Measurements from ENCODE around the gene OAS3.
"Not testable (repeated sequence)": the region's sequence is repeated elsewhere in the genome, so short reads cannot be mapped to it uniquely, and the experiment has no call there.

OAS3 gene

DNA sequence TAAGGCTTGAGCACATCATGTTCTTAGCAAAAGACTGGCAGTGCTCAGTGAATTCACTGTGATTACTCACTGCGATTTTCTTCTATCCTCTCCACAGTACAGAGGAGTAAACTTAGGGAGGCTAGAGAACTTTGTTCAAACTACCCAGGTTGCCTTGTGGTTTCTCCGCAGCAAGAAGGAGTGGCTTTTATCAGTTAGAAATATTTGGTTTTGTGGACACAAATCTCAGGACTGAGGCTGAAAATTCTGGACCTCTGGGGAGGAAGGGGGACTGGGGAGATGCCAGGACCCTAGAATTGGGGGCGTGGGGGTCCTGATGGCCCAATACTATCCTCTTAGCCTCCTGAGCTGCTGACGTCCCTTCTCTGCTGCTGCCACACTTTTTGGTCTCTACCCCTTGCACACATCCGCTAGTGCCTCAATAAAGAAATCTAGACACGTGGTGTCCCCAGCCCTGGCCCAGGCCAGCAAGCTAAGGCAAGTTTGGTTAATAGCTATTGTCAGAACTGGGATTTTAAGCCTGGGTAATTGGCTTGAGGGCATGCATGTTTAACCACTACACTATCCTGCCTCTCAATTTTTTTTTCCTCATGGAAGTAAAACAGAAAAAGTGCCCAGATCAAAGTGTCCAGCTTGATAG, 40.9 kb downstream of the OAS3 start:
- H3K4me1 Mint-ChIP-seq, result peaks cover 59% of the 10 kb centered on the region
- H3K27ac Mint-ChIP-seq, result peak overlapping the region; percentile 98
- peak overlapping the region; percentile 88 for H3K4me3 Mint-ChIP-seq
- peaks cover 11% of the 10 kb centered on the region for H3K36me3 Mint-ChIP-seq
- H3K27me3 Mint-ChIP-seq, result no peaks in the 10 kb centered on the region
- peaks cover 5% of the 10 kb centered on the region for H3K9me3 Mint-ChIP-seq

- Mint-ChIP-seq H3K9me3 (peaks cover 18% of the 10 kb centered on the region), H3K36me3 (peaks cover 23% of the 10 kb centered on the region), H3K4me3 (peak overlapping the region; percentile 88), H3K27me3 (no peaks in the 10 kb centered on the region), H3K27ac (peak overlapping the region; percentile 75), H3K4me1 (peaks cover 74% of the 10 kb centered on the region)
Observed at GRCh38 chr12:112980491-112981158, 42.4 kb downstream of the OAS3 start.

DNA sequence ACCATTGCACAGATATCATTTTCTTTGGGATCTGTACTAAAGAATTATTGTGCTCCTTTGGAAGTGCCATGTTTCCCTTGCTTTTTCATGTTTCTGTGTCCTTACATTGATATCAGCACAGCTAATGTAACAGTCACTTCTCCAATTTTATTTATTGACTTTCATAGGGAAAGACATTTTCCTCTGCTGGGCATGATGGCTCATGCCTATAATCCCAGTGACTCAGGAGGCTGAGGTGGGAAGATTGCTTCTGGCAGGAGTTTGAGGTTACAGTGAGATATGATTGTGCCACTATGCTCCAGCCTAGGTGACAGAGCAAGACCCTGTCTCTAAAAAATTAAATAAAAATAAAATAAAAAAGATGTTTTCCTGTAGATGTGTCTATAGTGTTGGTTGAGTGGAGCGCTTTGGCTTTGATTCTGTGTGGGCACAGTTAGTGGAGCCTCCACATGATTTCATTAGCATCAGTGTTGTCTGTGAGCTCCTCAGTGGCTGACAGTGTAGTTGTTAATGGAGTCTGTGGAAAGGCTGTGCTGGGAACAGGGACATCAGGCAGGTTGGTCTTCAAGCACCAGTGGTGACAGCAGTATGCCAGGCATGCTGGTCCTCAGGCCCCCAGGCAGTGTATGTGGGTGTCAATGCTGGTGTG, 47.5 kb downstream of the OAS3 start:
- H3K9me3 Mint-ChIP-seq, result peaks cover 18% of the 10 kb centered on the region
- peak overlapping the region; percentile 9 for H3K4me3 Mint-ChIP-seq
- no peaks in the 10 kb centered on the region for H3K27me3 Mint-ChIP-seq
- peak overlapping the region; percentile 95 for H3K27ac Mint-ChIP-seq
- peaks cover 88% of the 10 kb centered on the region for H3K4me1 Mint-ChIP-seq
- H3K36me3 Mint-ChIP-seq, result peaks cover 49% of the 10 kb centered on the region

DNA sequence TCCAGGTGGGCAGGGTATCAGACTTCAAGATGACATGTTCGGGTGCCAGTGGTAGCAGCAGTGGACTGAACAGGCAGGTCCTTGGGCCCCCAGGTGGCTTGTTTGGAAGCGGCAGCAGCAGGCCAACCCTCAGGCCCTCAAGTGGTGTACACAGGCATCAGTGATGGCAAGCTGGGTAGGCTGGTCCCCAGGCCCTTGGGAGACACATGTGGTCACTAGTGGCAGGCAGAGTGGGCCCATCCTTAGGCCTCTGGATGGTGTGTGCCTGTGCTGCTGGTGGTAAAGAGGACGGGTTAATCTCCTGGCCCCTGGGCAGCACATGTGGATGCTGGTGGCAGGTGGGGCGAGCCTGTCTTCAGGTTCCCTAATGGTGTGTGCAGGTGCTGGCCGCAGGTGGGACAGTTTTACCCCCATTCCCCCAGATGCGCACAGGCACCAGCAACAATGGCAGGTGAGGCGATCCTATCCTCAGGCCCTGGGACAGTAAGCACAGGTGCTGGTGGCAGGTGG, 48.1 kb downstream of the OAS3 start:
- H3K27ac Mint-ChIP-seq, result peak overlapping the region; percentile 90
- H3K36me3 Mint-ChIP-seq, result peaks cover 52% of the 10 kb centered on the region
- peaks cover 82% of the 10 kb centered on the region for H3K4me1 Mint-ChIP-seq
- no peak overlapping the region for H3K4me3 Mint-ChIP-seq
- no peaks in the 10 kb centered on the region for H3K27me3 Mint-ChIP-seq
- peaks cover 18% of the 10 kb centered on the region for H3K9me3 Mint-ChIP-seq

GRCh38 chr12:112987561-112987960, 49.3 kb downstream of the OAS3 start:
- H3K27ac Mint-ChIP-seq, result peak overlapping the region; percentile 63
- H3K4me1 Mint-ChIP-seq, result peaks cover 71% of the 10 kb centered on the region
- H3K9me3 Mint-ChIP-seq, result peaks cover 16% of the 10 kb centered on the region
- no peak overlapping the region for H3K4me3 Mint-ChIP-seq
- no peaks in the 10 kb centered on the region for H3K27me3 Mint-ChIP-seq
- peaks cover 47% of the 10 kb centered on the region for H3K36me3 Mint-ChIP-seq

DNA sequence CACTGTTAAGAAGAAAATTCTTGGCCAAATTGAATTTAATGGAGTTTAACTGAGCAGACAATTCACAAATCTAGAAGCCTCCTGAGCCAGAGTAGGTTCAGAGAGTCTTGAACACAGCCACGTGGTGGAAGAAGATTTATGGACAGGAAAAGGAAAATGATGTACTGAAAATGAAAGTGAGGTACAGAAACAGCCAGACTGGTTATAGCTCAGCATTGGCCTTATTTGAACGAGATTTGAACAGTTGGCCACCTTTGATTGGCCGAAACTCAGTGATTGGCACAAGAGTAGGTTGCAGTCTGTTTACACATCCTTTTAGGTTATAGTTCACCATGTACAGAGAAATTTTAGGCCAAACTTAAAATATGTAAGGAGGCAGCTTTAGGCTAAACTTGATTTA, 50.0 kb downstream of the OAS3 start:
- Mint-ChIP-seq H3K4me1 (peaks cover 71% of the 10 kb centered on the region), H3K36me3 (peaks cover 43% of the 10 kb centered on the region), H3K27me3 (no peaks in the 10 kb centered on the region), H3K27ac (peak overlapping the region; percentile 93), H3K4me3 (peak overlapping the region; percentile 43), H3K9me3 (peaks cover 14% of the 10 kb centered on the region)

DNA sequence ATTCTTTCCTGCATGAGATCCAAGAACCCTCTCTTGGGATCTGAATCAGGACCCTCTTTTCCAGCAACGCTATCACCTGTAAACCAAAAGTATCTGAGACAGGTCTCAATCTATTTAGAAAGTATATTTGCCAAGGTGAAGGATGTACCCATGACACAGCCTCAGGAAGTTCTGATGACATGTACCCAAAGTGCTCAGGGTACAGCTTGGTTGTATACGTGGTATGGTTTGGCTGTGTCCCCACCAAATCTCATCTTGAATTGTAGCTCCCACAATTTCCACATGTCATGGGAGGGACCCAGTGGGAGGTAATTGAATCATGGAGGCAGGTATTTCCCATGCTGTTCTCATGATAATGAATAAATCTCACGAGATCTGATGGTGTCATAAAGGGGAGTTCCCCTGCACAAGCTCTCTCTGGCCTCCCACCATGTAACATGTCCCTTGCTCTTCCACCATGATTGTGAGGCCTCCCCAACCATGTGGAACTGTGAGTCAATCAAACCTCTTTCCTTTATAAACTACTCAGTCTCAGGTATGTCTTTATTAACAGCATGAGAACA, 50.6 kb downstream of the OAS3 start:
- Mint-ChIP-seq H3K36me3 (peaks cover 43% of the 10 kb centered on the region), H3K4me1 (peaks cover 68% of the 10 kb centered on the region), H3K4me3 (peak overlapping the region; percentile 28), H3K9me3 (peaks cover 14% of the 10 kb centered on the region), H3K27ac (peak overlapping the region; percentile 93)
- H3K27me3 Mint-ChIP-seq, result not testable (repeated sequence)

DNA sequence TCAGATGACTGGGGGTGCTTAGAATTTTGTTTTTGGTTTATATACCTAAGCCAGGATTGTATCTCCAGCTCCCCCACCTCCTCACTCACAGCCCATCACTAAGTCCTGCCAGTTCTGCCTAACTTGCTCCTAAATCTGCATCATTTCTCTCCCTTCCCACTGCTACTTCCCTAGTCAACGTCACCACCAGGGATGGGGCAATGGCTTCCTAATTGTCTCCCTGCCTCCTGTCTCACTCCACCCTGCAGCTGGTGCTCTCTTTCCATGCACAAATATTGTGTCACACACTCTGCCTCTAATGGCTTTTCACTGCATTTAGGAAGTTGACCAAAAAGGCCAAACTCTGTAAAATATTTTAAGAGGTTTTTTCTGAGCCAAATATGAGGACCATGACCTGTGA, 51.5 kb downstream of the OAS3 start:
- peaks cover 60% of the 10 kb centered on the region for H3K4me1 Mint-ChIP-seq
- H3K36me3 Mint-ChIP-seq, result peaks cover 38% of the 10 kb centered on the region
- peaks cover 7% of the 10 kb centered on the region for H3K9me3 Mint-ChIP-seq
- no peak overlapping the region for H3K4me3 Mint-ChIP-seq
- H3K27ac Mint-ChIP-seq, result peak overlapping the region; percentile 86
- no peaks in the 10 kb centered on the region for H3K27me3 Mint-ChIP-seq

DNA sequence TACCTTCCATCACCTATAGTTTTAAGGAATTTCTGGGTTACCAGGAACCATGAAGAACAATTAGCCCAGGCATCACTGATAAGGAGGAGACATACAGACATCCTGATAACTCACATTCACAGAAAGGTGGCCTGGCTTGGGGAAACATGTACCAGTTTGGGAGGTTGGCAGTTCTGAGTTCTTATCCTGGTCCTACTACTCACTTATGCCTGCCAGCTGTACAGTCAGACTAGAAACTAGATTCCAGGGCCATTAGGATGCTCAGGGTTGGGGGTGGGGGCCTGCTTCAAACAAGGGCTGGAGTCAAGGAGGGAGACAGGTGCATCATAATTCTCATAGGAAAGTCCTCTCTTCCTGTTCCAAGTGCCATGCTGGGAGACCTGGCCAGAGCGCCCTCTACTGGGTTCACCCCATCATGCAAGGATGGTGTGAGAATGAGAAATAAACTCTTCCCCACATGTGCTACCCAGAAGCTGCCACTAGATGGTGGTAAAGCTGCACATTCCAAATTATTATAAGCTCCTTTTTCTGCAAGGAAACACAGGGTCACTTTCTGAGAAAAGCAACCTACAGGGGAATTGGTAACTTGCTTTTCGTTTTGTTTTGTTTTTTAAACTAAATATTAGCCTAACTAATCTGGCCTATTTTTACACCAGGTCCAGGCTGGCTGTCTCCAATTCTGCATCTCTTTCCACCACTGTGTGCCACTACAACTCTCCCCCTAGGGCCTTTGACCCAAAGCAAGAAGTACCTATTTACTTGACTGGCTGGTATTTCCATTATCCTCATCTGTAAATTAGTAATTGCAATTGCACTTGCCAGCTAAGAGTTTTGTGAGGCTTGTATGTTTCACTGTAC, 54.5 kb downstream of the OAS3 start:
- H3K4me1 Mint-ChIP-seq, result peaks cover 44% of the 10 kb centered on the region
- H3K9me3 Mint-ChIP-seq, result no peaks in the 10 kb centered on the region
- H3K4me3 Mint-ChIP-seq, result no peak overlapping the region
- H3K27ac Mint-ChIP-seq, result peak overlapping the region; percentile 6
- peaks cover 41% of the 10 kb centered on the region for H3K36me3 Mint-ChIP-seq
- H3K27me3 Mint-ChIP-seq, result no peaks in the 10 kb centered on the region

- Mint-ChIP-seq H3K9me3 (no peaks in the 10 kb centered on the region), H3K27ac (peak overlapping the region; percentile 1), H3K4me3 (no peak overlapping the region), H3K36me3 (peaks cover 30% of the 10 kb centered on the region), H3K4me1 (peaks cover 22% of the 10 kb centered on the region), H3K27me3 (no peaks in the 10 kb centered on the region)
Observed at GRCh38 chr12:112995008-112995407, 56.7 kb downstream of the OAS3 start.

- no peaks in the 10 kb centered on the region for H3K27me3 Mint-ChIP-seq
- no peaks in the 10 kb centered on the region for H3K9me3 Mint-ChIP-seq
- no peak overlapping the region for H3K4me3 Mint-ChIP-seq
- no peak overlapping the region for H3K27ac Mint-ChIP-seq
- peaks cover 19% of the 10 kb centered on the region for H3K4me1 Mint-ChIP-seq
- H3K36me3 Mint-ChIP-seq, result peaks cover 28% of the 10 kb centered on the region
Observed at GRCh38 chr12:112996501-112996900, 58.2 kb downstream of the OAS3 start.

GRCh38 chr12:112997506-112997905, 59.2 kb downstream of the OAS3 start:
- no peaks in the 10 kb centered on the region for H3K27me3 Mint-ChIP-seq
- no peaks in the 10 kb centered on the region for H3K9me3 Mint-ChIP-seq
- peak overlapping the region; percentile 32 for H3K27ac Mint-ChIP-seq
- H3K36me3 Mint-ChIP-seq, result peaks cover 26% of the 10 kb centered on the region
- no peak overlapping the region for H3K4me3 Mint-ChIP-seq
- peaks cover 18% of the 10 kb centered on the region for H3K4me1 Mint-ChIP-seq

GRCh38 chr12:112998987-112999767, 60.9 kb downstream of the OAS3 start:
- Mint-ChIP-seq H3K36me3 (peaks cover 26% of the 10 kb centered on the region), H3K4me1 (peaks cover 7% of the 10 kb centered on the region), H3K27ac (peak overlapping the region; percentile 10), H3K9me3 (no peaks in the 10 kb centered on the region), H3K27me3 (no peaks in the 10 kb centered on the region), H3K4me3 (no peak overlapping the region)

GRCh38 chr12:113000433-113000832, 62.2 kb downstream of the OAS3 start:
- Mint-ChIP-seq H3K36me3 (peaks cover 28% of the 10 kb centered on the region), H3K27ac (no peak overlapping the region), H3K27me3 (no peaks in the 10 kb centered on the region), H3K4me1 (peaks cover 3% of the 10 kb centered on the region), H3K4me3 (no peak overlapping the region), H3K9me3 (no peaks in the 10 kb centered on the region)
